CD4-positive, alpha-beta T cell treated with Interleukin-17A for 4 hours (primary cell): ENCODE measurements around the gene CCL11.

Experiments used
- DNase-seq: peaks from one replicate; pipeline ENCODE4 v3.0.0-alpha.2; 2020; ENCODE audit warnings: mixed read lengths

The CCL11 gene

DNA sequence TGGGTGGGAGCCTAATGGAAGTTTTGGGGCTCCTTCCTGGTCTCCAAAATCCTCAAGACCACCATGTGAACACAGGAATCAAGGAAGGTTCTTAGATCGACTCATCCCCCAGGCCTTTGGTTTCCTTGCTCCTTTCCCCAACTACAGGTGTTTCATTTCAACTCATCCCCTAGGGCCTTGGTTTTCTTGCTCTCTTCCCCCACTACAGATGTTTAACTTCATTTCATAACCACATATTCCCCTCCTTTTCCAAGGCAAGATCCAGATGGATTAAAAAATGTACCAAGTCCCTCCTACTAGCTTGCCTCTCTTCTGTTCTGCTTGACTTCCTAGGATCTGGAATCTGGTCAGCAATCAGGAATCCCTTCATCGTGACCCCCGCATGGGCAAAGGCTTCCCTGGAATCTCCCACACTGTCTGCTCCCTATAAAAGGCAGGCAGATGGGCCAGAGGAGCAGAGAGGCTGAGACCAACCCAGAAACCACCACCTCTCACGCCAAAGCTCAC is at the start of gene CCL11:
Gene CCL11 (plus strand): TSS at position 457 of the 507 bp plus-strand sequence. CDS start 67 bp downstream, outside the sequence.
- no peak for DNase-seq

DNA sequence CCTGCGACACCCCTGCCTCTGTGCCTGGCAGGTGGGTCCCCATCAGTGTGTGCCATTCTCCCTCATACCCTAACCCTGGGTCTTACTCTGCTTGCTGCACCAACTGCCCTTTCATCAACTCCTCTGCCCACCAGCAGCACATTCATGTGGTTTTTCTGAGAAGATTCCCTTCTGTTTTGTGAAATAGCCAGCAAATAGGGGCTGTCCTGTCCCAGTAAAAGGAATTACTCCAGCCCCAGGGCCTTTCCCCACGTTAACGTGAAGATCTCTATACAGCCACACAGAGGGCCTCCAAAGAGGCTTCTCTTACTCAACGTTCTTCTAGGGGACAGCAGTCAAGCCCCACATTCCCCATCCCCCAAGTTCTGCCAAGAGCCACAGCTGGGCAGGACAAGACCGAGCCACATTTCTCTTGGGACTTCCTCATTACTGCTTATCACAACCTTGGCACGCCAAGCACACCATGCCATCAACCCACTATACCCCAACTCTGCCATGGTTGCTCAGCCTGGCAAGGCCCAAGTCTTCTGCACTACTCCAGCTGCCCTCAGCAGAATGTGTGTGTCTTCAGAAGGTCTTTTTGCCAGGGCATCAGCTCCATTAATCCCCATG is 49.2 kb upstream of the CCL11 start:
- DNase-seq = no peak

DNA sequence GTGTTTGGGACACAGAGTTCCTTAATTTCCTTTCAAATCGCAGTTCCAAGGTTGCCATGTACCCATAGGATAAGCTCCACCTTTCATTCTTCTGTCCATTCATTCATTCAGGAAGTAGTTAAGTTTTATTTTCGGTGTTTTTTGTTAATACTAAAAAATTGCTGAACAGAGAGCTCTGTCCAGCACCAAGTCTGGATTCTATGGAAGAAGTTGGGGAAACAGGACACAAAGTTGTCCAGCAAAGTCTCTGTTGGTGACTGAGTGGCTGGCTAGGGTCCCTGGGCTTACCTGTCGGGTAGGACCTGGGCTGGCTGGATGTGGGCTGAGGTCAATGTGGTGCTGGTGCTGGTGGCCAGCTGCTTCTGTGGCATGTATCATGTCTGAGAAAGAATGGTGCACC is 48.1 kb upstream of the CCL11 start:
- DNase-seq = no peak

DNA sequence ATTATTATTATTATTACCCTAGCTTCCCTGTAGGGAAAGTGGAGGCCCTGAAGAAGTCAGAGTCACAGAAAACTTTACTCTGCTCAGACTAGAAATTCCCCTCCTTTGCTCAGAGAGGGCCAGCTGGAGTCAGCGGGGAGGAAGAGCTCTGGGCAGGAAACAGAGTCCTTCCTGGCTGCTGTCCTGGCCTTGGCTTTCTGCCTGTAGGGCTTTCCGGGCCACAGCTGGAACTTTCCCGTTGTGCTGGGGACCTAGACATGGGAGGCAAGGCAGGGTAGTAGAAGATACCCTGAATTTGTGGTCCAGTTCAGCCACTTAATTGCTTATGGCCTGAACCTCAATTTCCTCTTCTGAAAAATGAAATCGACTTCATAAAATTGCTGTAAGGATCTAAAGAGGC is 44.5 kb upstream of the CCL11 start:
- DNase-seq = no peak

DNA sequence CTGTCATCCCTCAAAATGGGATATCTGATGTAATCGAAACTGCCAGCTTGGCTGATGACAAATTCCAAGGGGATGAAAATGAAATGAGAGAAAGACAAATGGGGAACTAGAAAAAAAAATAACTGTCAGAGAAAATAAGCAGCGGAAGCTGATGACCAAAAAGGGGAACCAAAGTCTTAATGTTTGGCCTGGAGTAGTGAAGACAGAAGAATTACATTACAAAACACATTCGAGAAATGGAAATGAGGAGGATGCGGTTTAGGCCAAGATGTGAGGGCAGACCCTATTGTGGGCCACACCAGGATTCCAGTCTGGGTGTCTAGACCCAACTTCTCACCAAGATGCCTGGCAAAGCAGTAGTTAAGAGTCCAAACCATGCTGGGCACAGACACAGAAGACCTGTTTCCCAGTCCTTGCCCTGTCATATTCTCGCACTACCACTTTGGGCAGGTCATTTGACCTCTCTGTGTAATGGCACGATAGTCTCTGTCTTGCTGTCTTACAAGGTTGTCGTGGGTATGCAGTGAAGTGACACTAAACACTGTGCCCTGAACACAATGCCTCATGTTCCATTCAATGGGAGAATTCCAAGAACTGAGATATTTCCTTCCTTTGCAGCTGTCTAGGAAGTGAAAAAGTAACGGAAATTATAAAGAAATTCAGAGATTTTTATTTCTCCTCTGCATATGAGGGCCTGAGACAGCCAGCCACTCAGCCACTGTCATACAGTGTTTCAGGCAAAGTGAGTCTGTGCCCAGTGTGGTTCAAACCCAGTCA is 42.8 kb upstream of the CCL11 start:
- DNase-seq = no peak

DNA sequence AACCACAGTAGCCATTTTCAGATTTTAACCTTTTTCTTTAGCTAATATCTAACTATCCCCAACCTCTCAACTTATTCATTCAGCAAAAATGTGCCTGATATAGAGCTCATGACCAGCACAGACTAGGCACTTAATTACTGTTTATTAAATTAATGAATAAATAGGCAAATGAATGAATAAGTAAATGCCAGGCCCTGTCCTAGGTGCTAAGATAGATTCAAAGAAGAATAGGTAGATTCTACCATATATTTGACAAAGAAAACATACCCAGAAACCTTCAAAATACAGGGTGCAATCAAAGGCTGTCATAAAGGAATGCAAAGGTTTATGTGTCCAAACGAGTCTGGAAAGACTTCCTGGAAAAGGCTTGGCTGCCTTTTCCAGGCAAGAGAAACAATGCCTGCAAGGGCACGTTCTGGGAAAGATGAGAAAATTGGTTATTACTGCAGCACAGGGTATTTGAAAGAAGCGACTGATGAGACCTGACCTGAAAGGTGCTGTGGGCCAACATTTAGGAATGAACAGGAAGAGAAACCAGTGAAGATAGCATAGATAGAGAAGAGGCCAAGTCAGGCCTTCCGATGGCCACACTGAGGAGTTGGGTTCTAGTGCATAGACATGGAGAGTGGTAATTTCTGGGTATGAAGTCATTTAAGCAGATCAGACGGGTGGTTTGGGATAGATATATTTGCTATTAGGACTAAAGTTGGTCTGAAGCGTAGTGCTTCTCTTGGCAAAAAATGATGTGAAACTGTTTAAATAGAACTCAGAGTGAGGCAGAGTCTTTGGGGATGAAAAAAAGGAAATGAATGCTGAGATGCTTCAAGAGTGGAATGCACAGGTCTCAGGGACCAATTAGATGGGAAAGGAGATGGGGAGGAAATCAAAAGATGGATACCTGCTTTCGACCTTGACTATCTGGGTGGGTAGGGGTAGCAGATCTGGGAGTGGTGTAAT is 41.9 kb upstream of the CCL11 start:
- DNase-seq = no peak

DNA sequence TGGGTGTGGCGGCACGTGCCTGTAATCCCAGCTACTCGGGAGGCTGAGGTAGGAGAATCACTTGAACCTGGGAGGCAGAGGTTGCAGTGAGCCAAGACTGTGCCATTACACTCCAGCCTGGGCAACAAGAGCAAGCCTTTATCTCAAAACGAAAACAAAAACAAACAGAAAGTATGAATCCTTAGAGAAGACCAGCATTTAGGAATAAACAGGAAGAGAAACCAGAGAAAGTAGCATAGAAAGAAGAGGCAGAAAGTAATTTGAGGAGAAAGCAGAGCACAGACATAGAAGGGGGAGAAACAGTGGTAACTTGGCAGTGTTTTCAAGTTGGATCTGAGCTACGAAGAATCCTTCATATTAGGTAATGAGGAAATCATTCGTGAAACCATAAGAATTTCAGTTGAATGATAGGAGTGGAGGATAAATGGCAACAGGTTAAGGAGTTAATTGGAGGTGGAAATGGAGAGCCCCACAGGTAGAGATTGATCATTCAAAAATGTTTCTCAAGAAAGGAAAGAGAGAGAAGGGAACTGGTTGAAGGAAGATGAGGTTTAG is 40.1 kb upstream of the CCL11 start:
- no peak for DNase-seq

DNA sequence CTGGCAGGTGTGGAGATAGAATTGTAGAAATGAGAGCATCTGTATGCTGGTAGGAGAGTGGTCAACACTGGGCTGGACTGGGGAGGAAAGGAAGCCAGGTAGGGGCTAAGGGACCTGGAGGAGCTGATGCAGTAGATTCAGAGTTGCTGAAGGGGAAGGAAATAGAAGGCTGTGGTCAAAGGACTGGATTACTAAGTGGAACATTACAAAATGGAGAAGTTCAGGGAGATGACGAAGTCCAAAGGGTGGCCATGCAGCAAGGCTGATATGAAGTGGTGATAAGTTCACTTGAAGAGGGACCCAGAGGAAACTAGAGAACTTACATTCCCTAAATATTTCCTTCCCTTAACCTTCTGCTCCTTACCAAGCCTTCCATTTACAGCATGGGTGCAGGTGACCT is 39.1 kb upstream of the CCL11 start:
- no peak for DNase-seq

DNA sequence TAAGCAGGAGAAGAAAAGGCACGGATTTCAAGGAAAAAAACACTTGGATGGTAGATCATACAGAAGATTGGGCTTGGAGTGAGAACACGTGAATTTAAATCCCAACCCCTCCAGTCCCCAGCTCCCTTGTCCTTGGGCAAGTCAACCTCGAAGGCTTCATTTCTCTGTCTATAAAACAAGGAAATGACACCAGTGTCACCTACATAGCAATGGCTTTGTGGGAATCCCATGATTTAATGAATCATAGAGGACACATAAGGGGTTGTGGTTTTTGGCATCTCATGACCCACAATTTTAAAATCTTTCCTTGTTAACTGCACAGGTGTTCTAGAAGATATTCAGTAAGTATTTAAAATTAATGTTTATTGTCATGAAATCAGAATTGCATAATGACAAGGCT is 38.7 kb upstream of the CCL11 start:
- DNase-seq = no peak

DNA sequence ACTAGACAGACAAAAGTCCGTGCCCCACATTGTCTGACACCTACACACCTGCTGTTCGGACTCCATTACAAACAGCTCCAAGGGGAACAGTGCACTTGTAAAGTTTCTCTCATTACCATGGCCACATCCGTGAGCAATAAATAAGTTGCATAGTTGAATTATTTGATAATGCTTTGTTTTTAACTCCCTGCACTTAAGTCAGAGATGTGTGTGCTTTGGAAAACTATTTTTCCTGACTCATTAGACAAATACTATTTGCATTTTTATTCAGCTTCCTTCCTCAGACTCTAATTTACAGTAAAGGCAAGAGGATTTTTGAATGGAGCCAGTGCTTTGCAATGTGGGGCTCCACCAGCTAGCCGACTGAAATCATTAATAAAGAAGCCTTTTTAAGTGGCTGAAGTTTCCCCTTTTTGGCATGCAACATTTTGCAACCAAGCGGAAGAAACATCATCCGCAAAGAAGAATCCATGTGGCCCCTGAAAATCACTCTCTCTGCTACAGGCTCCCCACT is 37.0 kb upstream of the CCL11 start:
- DNase-seq = no peak

DNA sequence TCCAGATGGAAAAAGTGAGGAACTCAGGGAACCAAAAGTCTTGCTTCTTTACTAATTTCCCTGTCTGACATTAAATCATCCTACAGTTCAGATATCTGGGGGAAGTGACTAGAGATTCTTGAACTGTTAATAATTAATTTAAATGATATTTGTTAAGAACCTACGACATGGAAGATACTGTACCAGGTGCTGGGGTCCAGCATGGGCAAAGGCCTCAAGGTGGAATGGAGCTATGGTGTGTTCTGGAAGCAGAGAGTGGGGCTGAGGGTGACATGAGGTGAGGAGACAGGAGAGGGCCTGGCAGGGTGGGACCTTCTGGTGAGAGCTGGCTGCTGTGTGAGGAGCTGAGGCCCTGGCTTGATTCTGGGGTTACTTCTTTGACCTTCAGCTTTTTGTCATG is 36.5 kb upstream of the CCL11 start:
- no peak for DNase-seq

DNA sequence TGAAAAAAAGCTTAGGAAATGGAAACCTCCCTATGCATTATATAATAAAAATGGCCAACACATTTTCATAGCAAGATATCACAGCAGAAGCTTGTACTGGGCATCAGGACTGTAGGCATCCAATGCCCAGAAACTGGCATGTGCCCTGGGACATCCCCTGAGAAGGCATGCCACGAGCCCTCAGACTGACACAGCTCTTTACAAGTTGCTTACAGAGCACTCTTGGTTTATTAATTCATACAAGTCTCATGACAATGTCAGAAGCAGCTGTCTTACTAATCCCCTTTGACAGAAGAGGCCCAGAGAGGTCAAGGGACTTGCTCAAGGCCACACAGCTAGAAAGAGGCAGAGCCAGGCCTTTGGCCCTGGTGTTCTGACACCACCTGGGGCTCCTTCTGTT is 36.1 kb upstream of the CCL11 start:
- no peak for DNase-seq

DNA sequence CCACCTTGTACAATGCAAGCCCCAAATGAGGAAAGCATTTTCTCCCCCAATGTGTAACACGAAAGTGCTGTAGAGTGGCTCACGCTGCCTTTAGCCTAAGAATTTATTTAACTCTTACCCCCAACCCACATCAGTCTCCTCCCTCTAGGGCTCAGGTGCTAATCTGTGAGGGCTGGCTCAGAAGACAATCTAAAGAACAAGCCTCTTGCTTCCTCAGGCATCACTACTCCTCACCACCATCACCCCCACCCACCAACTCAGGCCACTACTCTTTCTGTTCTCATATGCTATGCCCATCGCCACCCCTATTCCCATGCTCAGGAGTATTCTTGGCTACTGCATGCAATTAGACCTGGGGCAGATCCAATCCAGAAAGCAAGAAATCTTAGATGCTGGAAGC is 34.4 kb upstream of the CCL11 start:
- no peak for DNase-seq

DNA sequence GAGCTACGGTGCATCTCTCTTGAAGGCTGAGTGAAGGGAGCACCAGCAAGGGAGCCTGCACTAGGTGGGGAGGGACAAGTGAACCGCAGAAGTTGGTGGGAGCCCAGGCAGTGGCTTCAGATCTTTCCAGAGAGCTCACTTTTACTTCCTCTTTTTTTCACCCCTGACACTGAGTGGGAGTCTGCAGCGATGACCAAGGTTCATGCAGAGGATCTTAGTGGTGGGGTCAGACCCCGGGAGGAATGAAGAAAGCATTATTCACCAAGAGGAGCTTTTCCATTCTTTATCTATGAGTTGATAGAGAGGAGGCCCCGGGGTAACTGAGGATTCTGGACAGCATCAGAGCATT is 33.5 kb upstream of the CCL11 start:
- DNase-seq = no peak

DNA sequence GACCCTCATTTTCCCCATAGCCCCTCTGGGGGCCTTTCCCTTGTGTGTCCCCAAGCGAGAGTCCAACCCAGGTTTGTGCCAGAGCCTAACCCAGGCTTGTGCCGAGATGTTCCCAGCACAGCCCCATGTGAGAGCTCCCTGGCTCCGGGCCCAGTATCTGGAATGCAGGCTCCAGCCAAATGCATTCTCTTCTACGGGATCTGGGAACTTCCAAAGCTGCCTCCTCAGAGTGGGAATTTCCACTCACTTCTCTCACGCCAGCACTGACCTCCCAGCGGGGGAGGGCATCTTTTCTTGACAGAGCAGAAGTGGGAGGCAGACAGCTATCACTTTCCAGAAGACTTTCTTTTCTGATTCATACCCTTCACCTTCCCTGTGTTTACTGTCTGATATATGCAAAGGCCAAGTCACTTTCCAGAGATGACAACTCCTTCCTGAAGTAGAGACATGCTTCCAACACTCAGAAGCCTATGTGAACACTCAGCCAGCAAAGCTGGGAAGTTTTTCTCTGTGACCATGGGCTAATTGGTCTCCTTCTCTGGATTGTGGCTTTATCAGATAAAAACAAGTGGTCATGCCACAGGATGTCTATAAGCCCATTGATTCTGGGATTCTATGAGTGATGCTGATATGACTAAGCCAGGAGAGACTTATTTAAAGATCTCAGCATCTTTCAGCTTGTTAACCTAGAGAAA is 33.0 kb upstream of the CCL11 start:
- DNase-seq = no peak

DNA sequence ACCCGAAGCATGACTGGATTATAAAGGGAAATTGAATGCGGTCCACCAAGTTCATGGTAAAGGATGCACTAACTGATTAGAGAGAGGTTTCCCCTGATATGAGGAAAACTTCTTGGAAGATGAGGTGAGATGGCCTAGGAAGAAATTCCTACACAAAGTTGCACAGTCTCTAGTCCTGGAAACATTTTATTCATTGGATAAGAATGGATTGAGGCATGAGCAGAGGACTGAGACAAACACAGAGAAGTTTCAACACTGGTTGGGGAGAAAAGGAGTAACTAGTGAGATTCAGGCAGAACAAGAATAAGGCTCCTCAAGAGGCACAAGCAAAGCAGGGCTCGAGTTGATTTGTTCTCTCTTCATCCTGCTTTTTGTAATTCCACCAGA is 32.4 kb upstream of the CCL11 start:
- no peak for DNase-seq

DNA sequence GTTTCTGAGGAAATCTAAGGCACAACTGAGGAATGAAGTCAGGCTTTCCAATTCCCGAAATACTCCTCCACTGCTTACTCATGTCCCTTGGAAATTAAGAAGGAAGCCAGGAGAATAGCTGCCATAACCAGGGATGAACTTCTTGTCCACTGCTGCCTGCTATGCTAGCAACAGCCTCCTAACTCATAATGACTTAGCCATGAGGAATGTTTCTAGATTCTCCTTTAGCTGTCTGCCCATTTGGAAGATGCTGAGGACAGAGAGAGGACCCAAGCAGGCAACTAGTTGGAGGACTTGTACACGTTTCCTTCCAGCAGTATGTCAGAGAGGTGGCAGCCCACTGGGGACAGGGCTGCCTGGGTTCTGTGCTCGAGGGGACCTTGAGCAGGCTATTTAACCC is 31.4 kb upstream of the CCL11 start:
- DNase-seq = no peak

DNA sequence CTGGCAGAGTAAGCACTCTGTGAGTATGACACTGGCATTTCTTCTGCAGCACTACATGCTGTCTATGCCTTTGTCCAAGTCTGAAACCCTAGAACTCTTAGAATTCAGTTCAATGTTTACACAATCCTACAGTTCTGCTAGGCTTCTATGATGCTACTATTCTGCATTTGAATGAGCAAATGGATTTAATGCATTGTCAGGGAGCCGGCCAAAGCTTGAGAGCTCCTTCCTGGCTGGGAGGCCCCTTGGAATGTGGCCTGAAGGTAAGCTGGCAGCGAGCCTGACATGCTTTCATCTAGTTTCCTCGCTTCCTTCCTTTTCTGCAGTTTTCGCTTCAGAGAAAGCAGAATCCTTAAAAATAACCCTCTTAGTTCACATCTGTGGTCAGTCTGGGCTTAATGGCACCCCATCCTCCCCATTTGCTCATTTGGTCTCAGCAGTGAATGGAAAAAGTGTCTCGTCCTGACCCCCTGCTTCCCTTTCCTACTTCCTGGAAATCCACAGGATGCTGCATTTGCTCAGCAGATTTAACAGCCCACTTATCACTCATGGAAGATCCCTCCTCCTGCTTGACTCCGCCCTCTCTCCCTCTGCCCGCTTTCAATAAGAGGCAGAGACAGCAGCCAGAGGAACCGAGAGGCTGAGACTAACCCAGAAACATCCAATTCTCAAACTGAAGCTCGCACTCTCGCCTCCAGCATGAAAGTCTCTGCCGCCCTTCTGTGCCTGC is 30.7 kb upstream of the CCL11 start, which contains the start of gene CCL2:
Gene CCL2 (plus strand): TSS at position 635 of the 730 bp plus-strand sequence. CDS start 65 bp downstream, at position 700.
- DNase-seq = no peak

DNA sequence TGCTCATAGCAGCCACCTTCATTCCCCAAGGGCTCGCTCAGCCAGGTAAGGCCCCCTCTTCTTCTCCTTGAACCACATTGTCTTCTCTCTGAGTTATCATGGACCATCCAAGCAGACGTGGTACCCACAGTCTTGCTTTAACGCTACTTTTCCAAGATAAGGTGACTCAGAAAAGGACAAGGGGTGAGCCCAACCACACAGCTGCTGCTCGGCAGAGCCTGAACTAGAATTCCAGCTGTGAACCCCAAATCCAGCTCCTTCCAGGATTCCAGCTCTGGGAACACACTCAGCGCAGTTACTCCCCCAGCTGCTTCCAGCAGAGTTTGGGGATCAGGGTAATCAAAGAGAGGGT is 30.2 kb upstream of the CCL11 start:
- DNase-seq = no peak

DNA sequence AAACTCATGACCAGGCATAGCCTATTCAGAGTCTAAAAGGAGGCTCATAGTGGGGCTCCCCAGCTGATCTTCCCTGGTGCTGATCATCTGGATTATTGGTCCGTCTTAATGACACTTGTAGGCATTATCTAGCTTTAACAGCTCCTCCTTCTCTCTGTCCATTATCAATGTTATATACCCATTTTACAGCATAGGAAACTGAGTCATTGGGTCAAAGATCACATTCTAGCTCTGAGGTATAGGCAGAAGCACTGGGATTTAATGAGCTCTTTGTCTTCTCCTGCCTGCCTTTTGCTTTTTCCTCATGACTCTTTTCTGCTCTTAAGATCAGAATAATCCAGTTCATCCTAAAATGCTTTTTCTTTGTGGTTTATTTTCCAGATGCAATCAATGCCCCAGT is 29.7 kb upstream of the CCL11 start:
- DNase-seq = no peak

DNA sequence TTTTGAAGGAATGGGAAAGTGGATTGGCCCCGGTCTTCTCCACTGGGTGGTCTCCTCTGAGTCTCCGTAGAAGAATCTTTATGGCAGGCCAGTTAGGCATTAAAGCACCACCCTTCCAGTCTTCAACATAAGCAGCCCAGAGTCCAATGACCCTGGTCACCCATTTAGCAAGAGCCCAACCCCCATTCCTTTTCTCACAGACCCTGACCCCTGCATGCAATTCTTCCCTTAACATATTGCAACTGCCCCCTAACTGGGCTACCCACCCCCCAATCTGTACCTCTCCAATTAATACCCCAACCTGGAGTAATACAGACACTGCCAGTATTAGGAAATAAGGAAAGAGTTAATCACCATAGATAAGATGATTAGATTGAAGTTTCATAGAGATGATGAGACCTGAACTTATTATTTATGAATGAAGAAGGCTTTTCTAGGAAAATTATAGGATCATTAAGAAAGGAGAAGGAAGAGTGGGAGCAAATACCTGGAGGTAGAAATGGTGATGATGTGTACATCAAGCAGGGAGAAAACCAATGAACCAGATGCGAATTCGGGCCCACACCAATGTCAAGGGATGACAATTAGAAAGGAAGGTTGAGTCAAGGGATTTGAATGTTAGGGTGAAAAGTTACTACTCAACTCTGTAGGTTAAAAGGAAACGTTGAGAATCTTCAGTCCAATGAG is 28.1 kb upstream of the CCL11 start:
- DNase-seq = no peak
